T follicular helper cell (primary cell): Measurements from ENCODE around the gene NUTM2G.
"Not testable (repeated sequence)": the region's sequence is repeated elsewhere in the genome, so short reads cannot be mapped to it uniquely, and the experiment has no call there.

Experiments
- DNase-seq: peaks from one replicate; pipeline ENCODE4 v3.0.0-alpha.2; 2020; ENCODE audit warnings: low read depth

NUTM2G gene

GRCh38 chr9:96942181-96942580, 13.5 kb downstream of the NUTM2G start:
- DNase-seq = not testable (repeated sequence)

GRCh38 chr9:96949346-96949745, 20.7 kb downstream of the NUTM2G start:
- not testable (repeated sequence) for DNase-seq

GRCh38 chr9:96950539-96950938, 21.9 kb downstream of the NUTM2G start:
- DNase-seq = not testable (repeated sequence)

GRCh38 chr9:96967591-96967990, 38.9 kb downstream of the NUTM2G start:
- not testable (repeated sequence) for DNase-seq

GRCh38 chr9:96972552-96972951, 43.9 kb downstream of the NUTM2G start:
- not testable (repeated sequence) for DNase-seq

- DNase-seq = not testable (repeated sequence)
Measured at GRCh38 chr9:96974037-96974436, 45.4 kb downstream of the NUTM2G start.

- not testable (repeated sequence) for DNase-seq
Measured at GRCh38 chr9:96983496-96984122, 55.0 kb downstream of the NUTM2G start.

GRCh38 chr9:96984139-96984538, 55.5 kb downstream of the NUTM2G start:
- DNase-seq = not testable (repeated sequence)

GRCh38 chr9:96984887-96985286, 56.2 kb downstream of the NUTM2G start:
- not testable (repeated sequence) for DNase-seq
